WTC11 (cell line): ENCODE measurements around the gene C12orf56. TPM values are rescaled to one million over a fixed set of nuclear protein-coding genes. Genes with fewer than 3 reads are reported as not detected.
"Not testable (repeated sequence)": the region's sequence is repeated elsewhere in the genome, so short reads cannot be mapped to it uniquely, and the experiment has no call there.

ENCODE experiments used
- ATAC-seq: fragments of 200-7000 bp; cut with Tn5 transposase; 2 replicates; pipeline ENCODE4 v1.10.0; 2021; ENCODE audit warnings: mild to moderate bottlenecking, moderate library complexity
- CTCF ChIA-PET: fragments of 300-600 bp; sonication (Branson Sonifier 250); formaldehyde crosslinking; loops from one replicate; lab custom pipeline; 2021; ENCODE audit warnings: antibody characterized with exemption; lab: Charles Lee
- POLR2A ChIA-PET: fragments of 350-600 bp; sonication (Branson Sonifier 250); formaldehyde crosslinking; loops from one replicate; lab custom pipeline; 2021; ENCODE audit warnings: antibody characterized with exemption; lab: Charles Lee
- DNase-seq: peaks from one replicate; pipeline ENCODE4 v3.0.0; 2021; ENCODE audit warnings: low spot score
- H3K27ac Mint-ChIP-seq: 2 replicates; pipeline ENCODE4 v1.8.0; 2021; ENCODE audit warnings: mixed read lengths
- H3K27me3 Mint-ChIP-seq: 2 replicates; pipeline ENCODE4 v1.8.0; 2021; ENCODE audit warnings: low read depth, mild to moderate bottlenecking, moderate library complexity, mixed read lengths
- H3K36me3 Mint-ChIP-seq: 2 replicates; pipeline ENCODE4 v1.8.0; 2021; ENCODE audit warnings: mixed read lengths
- H3K4me1 Mint-ChIP-seq: 2 replicates; pipeline ENCODE4 v1.8.0; 2022; ENCODE audit warnings: mixed read lengths
- H3K4me3 Mint-ChIP-seq: 2 replicates; pipeline ENCODE4 v1.8.0; 2021; ENCODE audit warnings: mild to moderate bottlenecking, moderate library complexity, mixed read lengths
- H3K9me3 Mint-ChIP-seq: 2 replicates; pipeline ENCODE4 v1.8.0; 2021; ENCODE audit warnings: mixed read lengths
- ATF1 ChIP-seq: sonication (generic); formaldehyde crosslinking; IDR thresholded peaks from 2 replicates; pipeline ENCODE4 v1.8.1; 2023; ENCODE audit warnings: mild to moderate bottlenecking, moderate library complexity, missing genetic modification reagents
- ATF3 ChIP-seq: sonication (generic); formaldehyde crosslinking; conservative IDR thresholded peaks from 2 replicates; pipeline ENCODE4 v1.8.1; 2022; ENCODE audit warnings: mild to moderate bottlenecking, missing genetic modification reagents
- CDX4 ChIP-seq: fragments of 250-450 bp; sonication (Bioruptor Pico); IDR thresholded peaks from 2 replicates; pipeline ENCODE4 v1.9.0; 2021; ENCODE audit warnings: moderate library complexity, mild to moderate bottlenecking, inconsistent platforms, borderline replicate concordance
- CTCF ChIP-seq: fragments of 200-600 bp; IDR thresholded peaks from 2 replicates; pipeline ENCODE4 v1.8.0; 2022; ENCODE audit warnings: antibody characterized with exemption
- EMX1 ChIP-seq: fragments of 250-450 bp; sonication (Bioruptor Pico); IDR thresholded peaks from 2 replicates; pipeline ENCODE4 v1.8.0; 2021; ENCODE audit warnings: mild to moderate bottlenecking
- ETV6 ChIP-seq: sonication (generic); formaldehyde crosslinking; IDR thresholded peaks from 2 replicates; pipeline ENCODE4 v1.8.1; 2022; ENCODE audit warnings: mild to moderate bottlenecking, missing genetic modification reagents
- FOXJ3 ChIP-seq: sonication (generic); formaldehyde crosslinking; IDR thresholded peaks from 2 replicates; pipeline ENCODE4 v1.9.0; 2021; ENCODE audit warnings: missing genetic modification reagents, mild to moderate bottlenecking, borderline replicate concordance
- GABPB1 ChIP-seq: sonication (generic); formaldehyde crosslinking; IDR thresholded peaks from 2 replicates; pipeline ENCODE4 v1.8.1; 2023; ENCODE audit warnings: mild to moderate bottlenecking, missing genetic modification reagents
- GTF2I ChIP-seq: fragments of 250-450 bp; sonication (Bioruptor Pico); conservative IDR thresholded peaks from 2 replicates; pipeline ENCODE4 v1.4.0; 2021; ENCODE audit warnings: mild to moderate bottlenecking
- HMGA2 ChIP-seq: fragments of 250-450 bp; sonication (Bioruptor Pico); IDR thresholded peaks from 2 replicates; pipeline ENCODE4 v1.4.0; 2021; ENCODE audit warnings: mild to moderate bottlenecking, moderate library complexity
- NR1H2 ChIP-seq: sonication (generic); formaldehyde crosslinking; IDR thresholded peaks from 2 replicates; pipeline ENCODE4 v1.9.0; 2021; ENCODE audit warnings: mild to moderate bottlenecking, moderate library complexity, missing genetic modification reagents
- PRRX2 ChIP-seq: fragments of 250-450 bp; sonication (Bioruptor Pico); IDR thresholded peaks from 2 replicates; pipeline ENCODE4 v1.8.0; 2021; ENCODE audit warnings: mild to moderate bottlenecking
- RELA ChIP-seq: sonication (generic); formaldehyde crosslinking; IDR thresholded peaks from 2 replicates; pipeline ENCODE4 v1.8.1; 2022; ENCODE audit warnings: missing genetic modification reagents, mild to moderate bottlenecking, borderline replicate concordance
- SMAD3 ChIP-seq: sonication (generic); formaldehyde crosslinking; IDR thresholded peaks from 2 replicates; pipeline ENCODE4 v1.8.0; 2022; ENCODE audit warnings: missing genetic modification reagents, mild to moderate bottlenecking, borderline replicate concordance
- SMAD4 ChIP-seq: sonication (generic); formaldehyde crosslinking; IDR thresholded peaks from 2 replicates; pipeline ENCODE4 v1.8.0; 2022; ENCODE audit warnings: mild to moderate bottlenecking, missing genetic modification reagents
- ZBTB21 ChIP-seq: sonication (generic); formaldehyde crosslinking; IDR thresholded peaks from 2 replicates; pipeline ENCODE4 v1.8.1; 2023; ENCODE audit warnings: mild to moderate bottlenecking, missing genetic modification reagents, borderline replicate concordance
- ZNF232 ChIP-seq: sonication (generic); formaldehyde crosslinking; IDR thresholded peaks from 2 replicates; pipeline ENCODE4 v1.8.0; 2022; ENCODE audit warnings: mild to moderate bottlenecking, missing genetic modification reagents
- ZNF263 ChIP-seq: sonication (generic); formaldehyde crosslinking; IDR thresholded peaks from 2 replicates; pipeline ENCODE4 v1.8.1; 2022; ENCODE audit warnings: low read depth, mild to moderate bottlenecking, moderate library complexity, missing genetic modification reagents
- ZNF671 ChIP-seq: fragments of 250-450 bp; sonication (Bioruptor Pico); IDR thresholded peaks from 2 replicates; pipeline ENCODE4 v1.8.0; 2021; ENCODE audit warnings: mild to moderate bottlenecking
- total RNA-seq: library from RNA; stranded (reverse); gene quantifications from 3 replicates; pipeline ENCODE4 v1.2.3, GENCODE V29; 2021
- TF ChIP-seq, protein P1 (sequence below): fragments of 250-450 bp; sonication (Bioruptor Pico); IDR thresholded peaks from 2 replicates; pipeline ENCODE4 v1.9.0; 2021; ENCODE audit warnings: mild to moderate bottlenecking
- TF ChIP-seq, protein P2 (sequence below): sonication (generic); formaldehyde crosslinking; IDR thresholded peaks from 2 replicates; pipeline ENCODE4 v1.8.1; 2023; ENCODE audit warnings: mild to moderate bottlenecking, missing genetic modification reagents, moderate library complexity
- TF ChIP-seq, protein P3 (sequence below): sonication (generic); formaldehyde crosslinking; IDR thresholded peaks from 2 replicates; pipeline ENCODE4 v1.8.0; 2022; ENCODE audit warnings: mild to moderate bottlenecking, missing genetic modification reagents

C12orf56 gene
- total RNA-seq, 1 experiment from 2014 or later = 2.5 TPM

DNA sequence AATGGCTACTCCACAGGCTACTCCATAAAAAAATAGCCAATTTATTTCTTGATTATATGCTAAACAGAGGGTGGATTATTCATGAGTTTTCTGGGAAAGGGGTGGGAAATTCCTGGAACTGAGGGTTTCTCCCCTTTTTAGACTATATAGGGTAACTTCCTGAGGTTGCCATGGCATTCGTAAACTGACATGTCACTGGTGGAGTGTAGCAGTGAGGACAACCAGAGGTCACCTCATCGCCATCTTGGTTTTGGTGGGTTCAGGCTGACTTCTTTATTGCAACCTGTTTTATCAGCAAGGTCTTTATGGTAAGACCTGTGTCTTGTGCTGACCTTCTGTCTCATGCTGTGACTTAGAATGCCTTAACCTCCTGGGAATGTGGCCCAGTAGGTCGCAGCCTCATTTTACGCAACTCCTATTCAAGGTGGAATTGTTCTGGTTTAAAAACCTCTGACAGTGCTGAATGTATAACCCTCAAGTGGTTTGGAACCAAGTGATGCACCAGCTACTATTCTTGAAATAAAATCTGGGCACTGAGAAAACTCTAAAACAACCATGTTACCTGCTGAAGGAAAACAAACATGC is 27.7 kb downstream of the C12orf56 start:
- Mint-ChIP-seq H3K27me3 (no peaks in the 10 kb centered on the region), H3K4me3 (no peak overlapping the region), H3K36me3 (no peaks in the 10 kb centered on the region), H3K4me1 (peaks cover 8% of the 10 kb centered on the region)
- no peak for DNase-seq
- CTCF ChIA-PET = interaction anchor here (0.6 kb wide), 1 partner anchor 112 kb away, joined by 3 read pairs; no protein-coding TSS in a partner anchor
- POLR2A ChIA-PET = no interaction called here
- TF ChIP-seq ETV6 (CRISPR knock-in tag) (no peak), ZNF263 (no peak), ZBTB21 (CRISPR knock-in tag) (no peak), ATF3 (CRISPR knock-in tag) (no peak), GTF2I (CRISPR knock-in tag) (no peak), HMGA2 (CRISPR knock-in tag) (no peak), ZNF232 (CRISPR knock-in tag) (no peak), RELA (CRISPR knock-in tag) (no peak), ATF1 (no peak), FOXJ3 (no peak), EMX1 (CRISPR knock-in tag) (no peak), PRRX2 (no peak), SMAD3 (no peak)
- TF ChIP-seq, protein P1, sequence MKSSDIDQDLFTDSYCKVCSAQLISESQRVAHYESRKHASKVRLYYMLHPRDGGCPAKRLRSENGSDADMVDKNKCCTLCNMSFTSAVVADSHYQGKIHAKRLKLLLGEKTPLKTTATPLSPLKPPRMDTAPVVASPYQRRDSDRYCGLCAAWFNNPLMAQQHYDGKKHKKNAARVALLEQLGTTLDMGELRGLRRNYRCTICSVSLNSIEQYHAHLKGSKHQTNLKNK = no peak
- TF ChIP-seq, protein P2, sequence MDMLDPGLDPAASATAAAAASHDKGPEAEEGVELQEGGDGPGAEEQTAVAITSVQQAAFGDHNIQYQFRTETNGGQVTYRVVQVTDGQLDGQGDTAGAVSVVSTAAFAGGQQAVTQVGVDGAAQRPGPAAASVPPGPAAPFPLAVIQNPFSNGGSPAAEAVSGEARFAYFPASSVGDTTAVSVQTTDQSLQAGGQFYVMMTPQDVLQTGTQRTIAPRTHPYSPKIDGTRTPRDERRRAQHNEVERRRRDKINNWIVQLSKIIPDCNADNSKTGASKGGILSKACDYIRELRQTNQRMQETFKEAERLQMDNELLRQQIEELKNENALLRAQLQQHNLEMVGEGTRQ = no peak
- TF ChIP-seq, protein P3, sequence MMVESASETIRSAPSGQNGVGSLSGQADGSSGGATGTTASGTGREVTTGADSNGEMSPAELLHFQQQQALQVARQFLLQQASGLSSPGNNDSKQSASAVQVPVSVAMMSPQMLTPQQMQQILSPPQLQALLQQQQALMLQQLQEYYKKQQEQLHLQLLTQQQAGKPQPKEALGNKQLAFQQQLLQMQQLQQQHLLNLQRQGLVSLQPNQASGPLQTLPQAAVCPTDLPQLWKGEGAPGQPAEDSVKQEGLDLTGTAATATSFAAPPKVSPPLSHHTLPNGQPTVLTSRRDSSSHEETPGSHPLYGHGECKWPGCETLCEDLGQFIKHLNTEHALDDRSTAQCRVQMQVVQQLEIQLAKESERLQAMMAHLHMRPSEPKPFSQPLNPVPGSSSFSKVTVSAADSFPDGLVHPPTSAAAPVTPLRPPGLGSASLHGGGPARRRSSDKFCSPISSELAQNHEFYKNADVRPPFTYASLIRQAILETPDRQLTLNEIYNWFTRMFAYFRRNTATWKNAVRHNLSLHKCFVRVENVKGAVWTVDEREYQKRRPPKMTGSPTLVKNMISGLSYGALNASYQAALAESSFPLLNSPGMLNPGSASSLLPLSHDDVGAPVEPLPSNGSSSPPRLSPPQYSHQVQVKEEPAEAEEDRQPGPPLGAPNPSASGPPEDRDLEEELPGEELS (CRISPR knock-in tag) = no peak
- TF ChIP-seq, all 79 proteins: peak for 0
- Mint-ChIP-seq H3K9me3 (no peaks in the 10 kb centered on the region), H3K27ac (no peak overlapping the region)
- ATAC-seq = peak; percentile 46

DNA sequence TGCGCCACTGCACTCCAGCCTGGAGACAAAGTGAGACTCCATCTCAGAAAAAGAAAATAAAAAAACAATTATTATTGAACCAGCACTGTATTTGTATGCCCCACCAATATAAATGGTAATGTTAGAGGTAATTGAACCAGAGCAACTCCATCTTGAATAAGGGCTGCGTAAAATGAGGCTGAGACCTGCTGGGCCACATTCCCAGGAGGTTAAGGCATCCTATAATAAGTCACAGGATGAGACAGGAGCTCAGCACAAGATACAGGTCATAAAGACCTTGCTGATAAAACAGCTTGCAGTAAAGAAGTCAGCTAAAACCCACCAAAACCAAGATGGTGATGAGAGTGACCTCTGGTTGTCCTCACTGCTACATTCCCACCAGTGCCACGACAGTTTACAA is 29.4 kb downstream of the C12orf56 start:
- CTCF ChIA-PET, H3K4me3 Mint-ChIP-seq: not testable (repeated sequence)

DNA sequence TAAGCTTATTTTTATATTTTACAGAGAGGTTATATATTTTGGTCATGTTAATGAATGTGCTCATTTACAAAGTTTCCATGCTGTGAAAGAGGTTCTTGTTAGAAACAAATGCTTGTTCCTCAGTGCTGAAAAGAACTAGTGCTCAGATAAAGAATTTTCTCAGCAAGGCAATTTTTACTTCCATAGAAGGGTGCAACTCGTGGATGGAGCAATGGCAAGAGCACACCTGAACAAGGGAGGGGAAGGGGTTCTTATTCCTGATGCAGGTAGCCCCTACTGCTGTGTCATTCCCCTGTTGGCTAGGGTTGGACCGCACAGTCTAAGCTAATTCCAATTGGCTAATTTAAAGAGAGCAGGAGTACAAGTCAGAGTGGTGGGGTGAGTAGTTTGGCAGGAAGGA is 34.3 kb downstream of the C12orf56 start:
- H3K27ac Mint-ChIP-seq = not testable (repeated sequence)

More for the DNA sequence above, 29.4 kb downstream of the C12orf56 start:
- not testable (repeated sequence) for H3K27me3 Mint-ChIP-seq, H3K27ac Mint-ChIP-seq, DNase-seq, ATAC-seq, H3K36me3 Mint-ChIP-seq, H3K4me1 Mint-ChIP-seq
- peaks cover 11% of the 10 kb centered on the region for H3K9me3 Mint-ChIP-seq
- POLR2A ChIA-PET = interaction anchor here (0.6 kb wide), 1 partner anchor 154 kb away, joined by 4 read pairs; no protein-coding TSS in a partner anchor

DNA sequence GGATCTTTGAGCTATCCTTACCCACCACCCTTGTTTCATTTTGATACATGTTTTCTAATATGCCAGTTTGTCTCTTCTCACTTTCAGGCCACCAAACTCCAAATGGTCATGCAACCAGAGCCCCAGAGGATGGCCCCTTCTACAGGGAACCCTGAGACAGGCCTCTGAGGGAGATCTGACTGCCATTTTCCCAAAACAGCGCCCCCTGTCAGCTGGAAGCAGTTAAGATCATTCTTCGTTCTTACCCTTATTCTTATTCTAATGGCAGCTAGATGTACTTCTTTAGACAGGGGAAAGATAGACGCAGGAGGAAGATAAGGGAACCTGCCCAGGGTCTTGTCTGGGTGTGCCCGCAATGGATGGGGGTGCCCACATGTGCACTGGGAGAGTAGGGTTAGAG is 38.4 kb downstream of the C12orf56 start:
- H3K9me3 Mint-ChIP-seq = peaks cover 64% of the 10 kb centered on the region
- CTCF ChIA-PET = interaction anchor here (0.6 to 1.3 kb wide), 6 partner anchors 14 to 52 kb away, joined by 3 read pairs; partner anchors contain the start of gene XPOT
- no peaks in the 10 kb centered on the region for H3K4me1 Mint-ChIP-seq
- H3K27ac Mint-ChIP-seq = no peak overlapping the region
- no peak for TF ChIP-seq SMAD4 (CRISPR knock-in tag)
- TF ChIP-seq ZNF671 (CRISPR knock-in tag) = no peak
- 0 out of 2 replicates have a peak, but pooled peaks have one; percentile 21 for TF ChIP-seq CTCF
- no peak for TF ChIP-seq CDX4 (CRISPR knock-in tag)
- no peak for TF ChIP-seq GABPB1 (CRISPR knock-in tag)
- no peak for TF ChIP-seq NR1H2 (CRISPR knock-in tag)
- POLR2A ChIA-PET = no interaction called here
- ATAC-seq (peak; percentile 36), DNase-seq (peak; percentile 17)
- H3K36me3 Mint-ChIP-seq = peaks cover 62% of the 10 kb centered on the region
- H3K4me3 Mint-ChIP-seq = no peak overlapping the region
- H3K27me3 Mint-ChIP-seq = no peaks in the 10 kb centered on the region

More for the DNA sequence above, 34.3 kb downstream of the C12orf56 start:
- H3K4me1 Mint-ChIP-seq, H3K27me3 Mint-ChIP-seq, ATAC-seq, H3K4me3 Mint-ChIP-seq, CTCF ChIA-PET, DNase-seq: not testable (repeated sequence)
- peaks cover 26% of the 10 kb centered on the region for H3K36me3 Mint-ChIP-seq
- POLR2A ChIA-PET = interaction anchor here (0.6 kb wide), 1 partner anchor 1445 kb away, joined by 8 read pairs; no protein-coding TSS in a partner anchor
- H3K9me3 Mint-ChIP-seq = peaks cover 29% of the 10 kb centered on the region
